ENCODE measurements around the gene OR6B1.

The OR6B1 gene

GRCh38 chr7:144000020-144000419 is at the start of gene OR6B1:
TSS of gene OR6B1 (plus strand) at chr7:144000320. CDS start at chr7:144003997, 3,677 bp downstream.
- DNase-seq (ENCODE audit: low spot score), result no peak

- no peak for DNase-seq (ENCODE audit: low spot score)
These were observed 46.7 kb upstream of the OR6B1 start for GRCh38 chr7:143953421-143953820.

DNA sequence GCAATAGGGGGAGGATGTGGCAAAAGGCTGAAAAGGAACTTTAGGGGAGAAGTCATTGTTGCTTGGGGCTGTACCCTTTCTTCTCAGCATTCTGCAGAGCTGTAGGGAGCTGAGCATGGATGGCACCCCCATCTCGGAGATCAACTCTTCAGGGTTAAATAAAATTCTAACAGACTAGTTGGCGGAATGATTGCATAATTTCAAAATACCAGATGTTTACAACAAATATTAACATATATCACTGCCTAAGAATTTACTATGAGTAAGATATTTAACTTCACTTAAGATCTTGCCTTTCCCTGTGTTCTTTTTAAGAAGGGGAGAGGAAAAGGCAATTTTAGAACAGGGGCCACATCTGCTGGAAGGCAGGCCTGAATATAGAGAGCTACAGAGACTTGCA is 46.0 kb upstream of the OR6B1 start:
- no peak for DNase-seq (ENCODE audit: low spot score)

DNA sequence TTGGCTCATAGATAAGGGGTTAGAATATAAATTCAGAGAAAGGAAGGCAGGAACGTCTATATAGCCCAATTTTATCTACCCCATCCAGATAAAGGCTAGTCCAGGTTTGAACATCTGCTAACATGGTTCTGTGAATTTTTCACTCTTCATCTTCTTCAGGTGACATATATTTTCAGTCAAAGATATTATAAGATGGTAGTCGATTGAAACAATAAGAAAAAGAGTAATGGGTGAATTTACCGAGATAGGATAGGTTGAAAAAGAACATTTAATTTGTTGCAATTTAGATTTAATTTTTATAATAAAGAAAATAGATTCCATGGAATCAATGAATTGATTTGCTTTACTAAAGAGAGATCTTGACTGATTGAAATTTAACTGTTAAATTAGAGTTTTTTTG is 45.6 kb upstream of the OR6B1 start, which contains the start of gene OR2F1:
TSS of gene OR2F1 (plus strand) at position 301 of the 400 bp plus-strand sequence. CDS start 5,127 bp downstream, outside the sequence.
- no peak for DNase-seq (ENCODE audit: low spot score)

GRCh38 chr7:143958781-143959180 is 41.3 kb upstream of the OR6B1 start:
- no peak for DNase-seq (ENCODE audit: low spot score)

DNA sequence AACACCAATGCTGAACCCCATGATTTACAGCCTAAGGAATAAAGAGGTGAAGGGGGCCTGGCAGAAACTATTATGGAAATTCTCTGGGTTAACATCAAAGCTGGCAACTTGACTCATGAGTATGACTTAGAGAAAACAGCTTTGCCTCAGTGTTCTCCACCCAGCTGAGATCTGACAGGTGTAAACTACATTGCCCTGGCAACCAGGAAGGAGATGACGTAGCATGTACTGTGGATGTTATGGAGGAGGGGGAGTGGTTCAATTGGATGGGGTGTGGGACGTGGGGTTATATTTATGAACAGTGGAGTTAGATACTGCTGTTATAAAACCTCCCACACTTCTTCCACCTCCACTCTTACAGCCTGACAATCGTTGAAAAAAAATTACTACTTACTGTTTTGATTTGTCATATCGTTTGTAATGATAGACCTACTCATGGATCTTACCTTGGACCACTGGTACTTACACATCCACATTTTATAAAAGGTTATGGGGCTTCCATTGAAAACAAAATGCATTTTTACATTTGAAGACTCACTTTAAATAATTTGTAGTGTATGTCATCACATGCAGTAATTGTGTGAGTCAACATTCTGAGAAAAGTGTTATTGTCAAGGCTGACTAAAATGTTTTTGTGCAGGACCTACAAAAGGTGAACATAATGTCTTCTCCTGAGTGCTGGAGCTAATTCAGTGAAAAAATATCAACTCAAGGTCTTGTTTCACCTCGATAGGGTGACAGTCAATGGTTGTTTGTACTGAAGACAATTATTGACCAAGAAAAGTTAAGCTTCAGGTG is 39.1 kb upstream of the OR6B1 start:
- no peak for DNase-seq (ENCODE audit: low spot score)

DNA sequence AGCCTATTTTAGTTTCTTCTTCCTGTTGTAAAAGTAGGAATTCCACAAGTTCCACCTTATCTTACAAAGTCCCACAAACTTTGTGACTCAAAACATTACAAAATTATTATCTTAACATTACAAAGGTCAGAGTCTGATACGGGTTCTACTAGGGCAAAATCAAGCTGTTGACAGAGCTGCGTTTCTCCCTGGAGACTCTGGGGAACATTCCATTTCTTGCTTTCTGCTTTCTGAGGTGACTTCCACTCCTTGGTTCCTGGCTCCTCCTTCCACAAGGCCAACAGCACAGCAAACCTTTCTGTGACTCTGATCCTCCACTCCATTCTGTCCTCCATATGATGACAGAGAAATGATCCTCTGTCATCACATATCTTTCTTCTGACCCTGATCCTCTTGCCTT is 34.8 kb upstream of the OR6B1 start:
- DNase-seq (ENCODE audit: low spot score), result no peak

- DNase-seq (ENCODE audit: low spot score), result no peak
These were observed 32.7 kb upstream of the OR6B1 start for GRCh38 chr7:143967398-143967797.

- DNase-seq (ENCODE audit: low spot score), result no peak
These were observed 26.2 kb upstream of the OR6B1 start for GRCh38 chr7:143973870-143974416.

GRCh38 chr7:143974459-143974858 is 25.7 kb upstream of the OR6B1 start:
- DNase-seq (ENCODE audit: low spot score), result peak; percentile 67

DNA sequence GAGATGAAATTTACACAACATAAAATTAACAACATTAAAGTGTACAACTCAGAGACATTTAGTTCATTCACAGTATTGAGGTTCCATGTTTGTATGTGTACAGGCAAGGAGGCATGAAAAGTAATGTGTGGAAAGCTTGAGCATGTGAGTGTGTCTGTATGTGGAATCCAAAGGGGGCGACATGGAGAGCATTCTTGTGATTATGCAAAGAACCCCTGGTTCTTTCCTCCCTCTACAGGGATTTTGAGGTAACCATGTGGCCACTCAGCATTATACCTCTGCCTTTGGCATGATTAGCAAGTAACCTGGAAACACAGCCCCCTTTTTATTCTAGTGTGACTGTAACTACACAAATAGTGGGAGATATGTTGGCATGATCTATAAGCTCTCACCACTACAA is 24.5 kb upstream of the OR6B1 start:
- DNase-seq (ENCODE audit: low spot score), result no peak

GRCh38 chr7:143978585-143978984 is 21.5 kb upstream of the OR6B1 start:
- no peak for DNase-seq (ENCODE audit: low spot score)

DNA sequence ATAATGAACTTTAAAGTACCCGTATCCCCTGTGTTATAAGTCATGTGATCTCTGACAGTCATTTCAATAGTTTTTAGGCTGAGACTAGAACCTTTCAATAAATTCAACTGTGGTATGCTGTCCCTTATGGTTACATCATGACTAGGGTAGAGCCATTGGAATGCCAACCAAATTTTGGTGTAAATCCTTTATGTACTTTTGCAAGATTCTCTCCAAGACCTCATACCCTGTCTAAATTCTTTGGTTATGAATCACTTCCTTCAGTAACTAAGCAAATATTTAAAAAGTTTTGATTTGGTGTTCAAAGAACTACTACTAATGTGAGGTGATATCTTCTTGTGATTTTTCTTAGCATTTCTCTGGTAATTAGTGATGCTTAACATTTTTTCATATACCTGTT is 20.8 kb upstream of the OR6B1 start:
- peak; percentile 53 for DNase-seq (ENCODE audit: low spot score)

GRCh38 chr7:143979998-143980397 is 20.1 kb upstream of the OR6B1 start:
- no peak for DNase-seq (ENCODE audit: low spot score)

DNA sequence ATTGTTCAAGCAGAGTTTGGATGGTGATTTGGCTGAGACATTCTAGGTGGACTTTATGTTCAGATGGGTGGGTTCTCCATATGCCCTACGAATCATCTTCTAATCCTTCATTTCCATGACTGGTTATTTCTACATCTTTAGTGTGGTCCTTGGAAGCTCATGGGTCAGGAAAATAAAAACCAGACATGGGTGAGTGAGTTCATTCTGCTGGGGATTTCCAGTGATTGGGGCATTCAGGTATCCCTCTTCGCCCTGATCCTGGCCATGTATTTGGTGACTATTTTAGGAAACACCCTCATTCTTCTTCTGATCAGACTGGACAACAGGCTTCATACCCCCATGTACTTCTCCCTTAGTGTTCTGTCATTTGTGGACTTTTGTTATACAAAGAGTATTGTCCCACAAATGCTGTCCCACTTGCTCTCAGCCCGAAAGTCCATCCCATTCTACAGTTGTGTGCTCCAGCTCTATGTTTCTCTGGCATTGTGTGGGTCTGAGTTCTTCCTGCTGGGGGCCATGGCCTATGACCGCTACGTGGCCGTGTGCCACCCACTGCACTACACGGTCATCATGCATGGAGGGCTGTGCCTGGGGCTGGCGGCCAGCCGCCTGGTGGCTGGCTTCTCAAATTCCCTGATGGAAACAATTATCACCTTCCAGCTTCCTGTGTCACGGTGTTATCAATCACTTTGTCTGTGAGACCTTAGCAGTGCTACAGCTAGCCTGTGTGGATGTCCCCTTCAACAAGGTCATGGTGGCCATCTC is 19.2 kb upstream of the OR6B1 start:
- no peak for DNase-seq (ENCODE audit: low spot score)

DNA sequence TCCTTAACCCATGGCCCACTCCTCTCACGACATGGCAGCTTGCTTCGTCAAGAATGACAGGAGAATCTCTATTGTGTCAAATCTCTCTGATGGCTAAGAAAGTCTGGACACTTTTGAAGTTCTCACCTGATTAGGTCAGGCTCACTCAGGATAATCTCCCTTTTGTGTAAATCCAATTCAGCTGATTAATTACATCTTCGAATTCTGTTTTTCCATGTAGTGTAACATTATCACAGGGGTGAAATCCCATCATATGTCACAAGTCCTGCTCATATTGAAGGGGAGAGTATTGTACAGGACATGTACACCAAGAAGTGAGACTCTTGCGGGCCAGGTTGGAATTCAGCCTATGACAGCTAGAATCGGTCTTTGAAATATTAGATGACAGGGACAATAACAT is 16.2 kb upstream of the OR6B1 start:
- DNase-seq (ENCODE audit: low spot score), result no peak

- DNase-seq (ENCODE audit: low spot score), result no peak
These were observed 12.6 kb upstream of the OR6B1 start for GRCh38 chr7:143987513-143987912.

GRCh38 chr7:143988976-143989745 is 11.0 kb upstream of the OR6B1 start:
- peak; percentile 58 for DNase-seq (ENCODE audit: low spot score)

GRCh38 chr7:143992670-143993069 is 7.5 kb upstream of the OR6B1 start:
- DNase-seq (ENCODE audit: low spot score), result no peak

- DNase-seq (ENCODE audit: low spot score), result no peak
These were observed 6.2 kb upstream of the OR6B1 start for GRCh38 chr7:143993924-143994323.

GRCh38 chr7:144001543-144001942 is 1.4 kb downstream of the OR6B1 start:
- no peak for DNase-seq (ENCODE audit: low spot score)

DNA sequence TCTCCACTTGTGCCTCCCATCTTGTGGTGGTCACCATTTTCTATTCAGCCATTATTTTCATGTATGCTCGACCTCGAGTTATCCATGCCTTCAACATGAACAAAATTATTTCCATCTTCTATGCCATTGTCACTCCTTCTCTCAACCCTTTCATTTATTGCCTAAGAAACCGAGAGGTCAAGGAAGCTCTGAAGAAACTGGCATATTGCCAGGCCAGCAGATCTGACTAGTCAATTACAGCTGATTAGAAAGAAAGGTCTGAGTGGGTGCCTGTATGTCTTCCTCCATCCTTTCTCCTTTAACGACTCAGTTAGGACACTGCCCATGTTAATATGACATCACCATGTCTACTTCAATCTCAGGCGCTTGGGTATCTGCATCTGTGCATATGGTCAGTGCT is 4.6 kb downstream of the OR6B1 start:
- DNase-seq (ENCODE audit: low spot score), result no peak
